NCI-H1930 (cell line): ENCODE measurements around the gene TSKS.
"Not testable (repeated sequence)": the region's sequence is repeated elsewhere in the genome, so short reads cannot be mapped to it uniquely, and the experiment has no call there.

ENCODE experiments used
- DNase-seq, 2 experiments: peaks; one replicate each; lab custom pipeline; 2025; lab: John Stamatoyannopoulos, UW

Gene TSKS

DNA sequence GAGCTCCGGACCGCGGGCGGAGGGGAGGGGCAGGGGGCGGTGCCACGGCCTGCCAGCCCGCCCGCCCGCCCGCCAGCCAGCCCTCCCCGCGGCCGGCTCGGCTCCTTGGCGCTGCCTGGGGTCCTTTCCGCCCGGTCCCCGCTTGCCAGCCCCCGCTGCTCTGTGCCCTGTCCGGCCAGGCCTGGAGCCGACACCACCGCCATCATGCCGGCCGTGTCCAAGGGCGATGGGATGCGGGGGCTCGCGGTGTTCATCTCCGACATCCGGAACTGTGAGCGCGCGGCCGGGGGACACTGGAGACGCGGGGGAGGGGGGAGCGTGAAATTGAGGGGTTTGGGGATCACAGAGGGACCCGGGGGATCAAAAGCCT lies 3.8 kb upstream of the TSKS start, which contains the start of gene AP2A1:
AP2A1 (plus strand) TSS at position 72 of the 370 bp plus-strand sequence; CDS start at position 205, 133 bp downstream.
- DNase-seq = no peak

DNA sequence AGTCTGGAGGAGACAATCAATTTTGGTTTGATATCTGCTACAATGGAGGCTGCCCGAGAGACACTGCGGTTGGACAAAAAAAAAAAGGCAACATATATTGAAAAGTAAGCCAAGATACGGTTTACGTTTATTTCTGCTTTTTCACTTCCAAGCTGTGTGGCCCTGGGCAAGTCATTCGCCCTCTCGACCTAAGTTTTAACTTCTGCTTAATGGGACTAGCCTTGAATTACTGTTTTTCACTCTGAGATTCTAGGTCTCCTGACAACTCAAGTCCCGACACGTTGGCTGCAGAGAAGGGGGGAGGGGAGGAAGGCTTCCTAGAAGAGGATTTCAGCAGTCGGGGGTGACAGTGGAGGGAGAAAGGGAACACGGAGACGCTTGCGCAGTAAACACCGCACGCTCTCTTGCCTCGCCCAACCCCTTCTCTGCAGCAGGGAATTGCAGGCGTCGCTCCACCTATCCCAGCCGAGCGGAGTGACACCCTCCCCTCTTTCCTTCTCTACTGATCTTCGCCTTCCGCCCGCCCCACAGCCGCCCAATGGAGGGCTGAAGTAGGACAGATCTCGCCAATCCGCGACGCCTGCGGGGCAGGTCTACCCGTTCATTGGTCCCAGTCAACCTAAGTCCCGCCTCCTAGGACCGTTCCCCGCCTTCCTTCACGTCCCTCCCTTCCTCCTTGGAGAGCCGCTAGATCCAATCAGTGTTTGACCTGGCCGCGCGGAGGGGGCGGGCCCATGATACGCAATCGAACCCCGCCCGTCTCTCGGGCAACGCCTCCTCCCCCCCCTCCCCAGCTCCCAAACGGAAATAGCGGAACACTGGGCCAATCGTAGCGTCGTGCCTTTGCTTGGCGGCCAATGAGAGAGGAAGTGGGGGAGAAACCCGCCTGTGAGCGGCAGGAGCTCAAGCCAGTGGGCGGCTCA lies 3.2 kb upstream of the TSKS start:
- DNase-seq = peak; percentile 100

DNA sequence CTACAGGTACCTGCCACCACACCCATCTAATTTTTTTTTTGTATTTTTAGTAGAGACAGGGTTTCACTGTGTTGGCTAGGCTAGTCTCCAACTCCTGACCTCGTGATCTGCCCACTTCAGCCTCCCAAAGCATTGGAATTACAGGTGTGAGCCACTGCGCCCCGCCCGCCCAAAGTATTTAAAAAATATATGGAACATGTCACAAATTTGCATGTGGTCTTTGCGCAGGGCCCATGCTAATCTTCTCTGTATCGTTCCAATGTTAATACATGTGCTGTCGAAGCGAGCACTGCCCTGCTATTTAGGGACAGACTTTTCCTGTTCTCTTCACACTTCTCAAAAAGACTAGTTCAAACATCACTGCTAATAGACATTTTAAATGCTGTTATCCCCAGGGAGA lies 1.2 kb upstream of the TSKS start:
- no peak for DNase-seq

DNA sequence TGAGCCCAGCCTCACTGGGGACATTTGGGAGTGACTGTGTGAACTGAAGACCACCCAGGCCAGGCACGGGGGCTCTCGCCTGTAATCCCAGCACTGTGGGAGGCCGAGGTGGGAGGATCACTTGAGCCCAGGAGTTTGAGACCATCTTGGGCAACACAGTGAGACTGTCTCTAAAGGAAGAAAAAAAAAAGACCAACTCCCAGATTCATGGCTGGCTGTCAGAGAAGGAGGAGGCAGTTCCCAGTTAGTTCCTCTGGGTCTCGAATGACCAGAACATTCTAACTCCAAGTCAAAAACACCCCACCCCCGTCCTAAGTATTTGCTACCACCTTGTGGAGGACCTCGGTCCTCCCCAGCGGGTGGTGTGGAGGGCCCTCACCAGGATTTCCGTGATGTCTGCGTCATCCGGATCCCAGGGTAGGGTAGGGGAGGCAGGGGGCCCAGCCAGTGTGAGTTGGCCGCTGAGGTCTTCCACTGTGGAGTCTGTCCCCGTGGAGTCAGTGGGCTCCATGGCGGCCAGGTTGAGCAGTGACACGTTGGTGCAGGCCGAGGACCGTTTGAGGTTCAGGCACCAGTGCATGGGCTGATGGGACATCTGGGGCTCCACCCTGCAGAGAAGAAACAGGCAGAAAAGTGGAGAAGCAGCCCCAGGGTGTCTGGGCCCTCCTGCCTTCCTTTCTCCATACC lies 1.3 kb downstream of the TSKS start:
- DNase-seq = peak in 1 of 2 experiments; percentile 16

DNA sequence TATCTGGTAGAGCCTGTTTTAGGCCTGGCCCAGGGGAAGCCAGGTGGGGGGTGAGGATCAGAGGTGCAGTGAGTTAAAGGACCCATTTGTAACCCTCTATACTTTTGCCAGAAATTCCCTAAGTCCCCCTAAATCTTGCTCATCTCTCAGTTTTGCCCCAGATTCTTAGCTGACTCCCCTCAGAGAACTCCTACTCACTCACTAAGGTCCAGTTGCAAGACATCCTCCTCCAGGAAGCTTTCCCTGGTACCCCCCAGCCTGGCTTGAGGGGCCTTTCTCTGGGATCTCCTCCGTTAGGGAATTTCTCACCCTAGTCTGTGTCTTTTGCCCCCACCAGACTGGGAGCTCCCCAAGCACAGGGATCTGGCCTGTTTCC lies 1.9 kb downstream of the TSKS start:
- no peak for DNase-seq

DNA sequence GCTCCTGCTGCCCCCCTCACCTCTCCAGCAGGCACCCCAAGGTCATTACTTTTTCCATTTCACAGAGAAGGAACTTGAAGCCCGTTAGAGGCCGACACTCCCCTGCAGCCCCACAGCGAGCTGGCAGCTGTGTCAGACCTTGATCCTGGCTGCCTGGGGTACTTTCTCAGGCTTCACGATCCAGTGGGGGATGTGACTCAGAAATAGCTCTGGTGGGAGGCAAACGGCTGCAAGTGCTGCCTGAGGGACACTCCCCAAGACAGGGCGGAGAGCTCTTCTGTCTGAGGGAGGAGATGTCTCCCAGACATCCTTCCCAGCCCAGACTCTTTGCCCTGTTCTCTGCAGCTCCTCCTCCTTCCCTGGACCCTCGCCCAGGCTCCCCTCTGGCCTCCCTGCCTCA lies 4.8 kb downstream of the TSKS start:
- DNase-seq = no peak

DNA sequence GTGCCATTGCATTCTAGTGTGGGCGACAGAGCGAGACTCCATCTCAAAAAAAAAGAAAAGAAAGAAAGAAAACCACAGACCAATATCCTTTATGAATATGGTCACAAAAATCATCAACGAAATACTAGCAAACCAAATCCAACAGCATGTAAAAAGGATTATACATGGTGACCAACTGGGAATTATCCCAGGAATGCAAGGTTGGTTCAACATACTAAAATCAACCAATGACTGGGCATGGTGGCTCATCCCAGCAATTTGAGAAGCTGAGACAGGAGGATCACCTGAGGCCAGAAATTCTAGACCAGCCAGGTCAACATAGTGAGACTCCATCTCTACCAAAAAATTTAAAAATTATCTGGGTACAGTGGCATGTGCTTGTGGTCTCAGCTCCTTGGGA lies 7.2 kb downstream of the TSKS start:
- DNase-seq = no peak

DNA sequence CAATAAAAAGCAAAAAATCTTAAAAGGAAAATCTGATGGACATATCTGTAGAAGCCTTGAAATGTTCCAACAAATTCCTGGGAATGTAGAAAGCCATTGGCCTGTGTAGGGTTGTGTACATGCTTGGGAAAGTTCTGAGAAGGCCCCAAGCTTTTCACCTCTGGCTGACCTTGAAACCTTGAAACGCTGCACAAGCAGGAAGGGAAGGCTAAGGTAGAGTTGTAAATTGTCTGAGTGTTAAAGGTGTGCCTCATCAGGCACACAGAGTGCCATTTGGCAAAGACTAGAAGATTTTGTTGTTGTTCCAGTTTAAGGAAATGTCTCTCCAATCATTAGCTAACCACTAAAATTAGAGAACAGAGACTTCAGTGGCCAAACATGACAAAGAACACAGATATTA lies 10.4 kb downstream of the TSKS start:
- DNase-seq = no peak

DNA sequence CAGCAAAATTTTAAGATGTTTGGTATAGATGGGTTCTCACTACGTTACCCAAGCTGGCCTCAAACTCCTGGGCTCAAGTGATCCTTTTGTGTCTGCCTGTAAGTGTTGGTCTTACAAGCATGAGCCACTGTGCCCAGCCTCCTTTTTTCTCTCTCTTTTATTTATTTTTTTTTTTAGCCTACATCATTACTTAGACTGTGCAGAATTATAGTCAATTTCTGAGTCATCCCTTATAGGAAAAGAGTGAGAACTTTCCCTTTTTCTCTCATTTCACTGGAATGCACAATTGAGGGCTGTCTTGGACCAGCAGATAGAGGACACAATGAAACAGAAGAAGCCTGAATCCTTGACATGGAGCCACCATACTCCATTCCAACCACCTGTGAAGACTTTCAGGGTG lies 13.3 kb downstream of the TSKS start:
- DNase-seq = no peak

DNA sequence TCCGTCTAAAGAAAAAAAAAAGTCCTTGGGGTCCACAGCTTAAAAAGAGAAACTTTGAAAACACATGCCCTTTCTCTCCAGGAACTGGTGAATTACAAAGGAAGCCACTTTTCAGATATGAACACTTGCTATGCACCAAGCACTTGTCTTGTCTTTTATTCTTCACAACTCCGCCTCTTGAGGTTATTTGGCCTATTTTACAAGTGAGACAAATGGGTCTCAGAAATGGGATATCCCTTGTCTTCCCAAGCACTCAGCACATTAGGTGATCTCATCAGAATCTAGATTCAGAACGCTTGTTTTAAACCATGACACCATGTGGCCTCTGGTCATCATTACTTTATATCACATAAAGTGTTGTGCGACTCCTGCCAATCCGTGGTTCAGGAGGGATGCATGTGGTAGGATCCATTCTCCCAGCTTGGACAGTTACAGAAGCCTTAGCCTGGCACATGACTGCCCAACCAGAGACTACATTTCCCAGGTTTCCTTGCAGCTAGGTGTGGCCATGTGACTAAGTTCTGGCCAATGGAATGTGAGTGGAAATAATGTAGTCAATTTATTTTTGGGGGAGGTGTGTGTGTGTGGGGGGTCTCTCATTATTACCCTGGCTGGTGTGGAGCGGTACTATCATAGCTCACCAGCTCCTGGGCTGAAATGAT lies 13.9 kb downstream of the TSKS start:
- DNase-seq = no peak

DNA sequence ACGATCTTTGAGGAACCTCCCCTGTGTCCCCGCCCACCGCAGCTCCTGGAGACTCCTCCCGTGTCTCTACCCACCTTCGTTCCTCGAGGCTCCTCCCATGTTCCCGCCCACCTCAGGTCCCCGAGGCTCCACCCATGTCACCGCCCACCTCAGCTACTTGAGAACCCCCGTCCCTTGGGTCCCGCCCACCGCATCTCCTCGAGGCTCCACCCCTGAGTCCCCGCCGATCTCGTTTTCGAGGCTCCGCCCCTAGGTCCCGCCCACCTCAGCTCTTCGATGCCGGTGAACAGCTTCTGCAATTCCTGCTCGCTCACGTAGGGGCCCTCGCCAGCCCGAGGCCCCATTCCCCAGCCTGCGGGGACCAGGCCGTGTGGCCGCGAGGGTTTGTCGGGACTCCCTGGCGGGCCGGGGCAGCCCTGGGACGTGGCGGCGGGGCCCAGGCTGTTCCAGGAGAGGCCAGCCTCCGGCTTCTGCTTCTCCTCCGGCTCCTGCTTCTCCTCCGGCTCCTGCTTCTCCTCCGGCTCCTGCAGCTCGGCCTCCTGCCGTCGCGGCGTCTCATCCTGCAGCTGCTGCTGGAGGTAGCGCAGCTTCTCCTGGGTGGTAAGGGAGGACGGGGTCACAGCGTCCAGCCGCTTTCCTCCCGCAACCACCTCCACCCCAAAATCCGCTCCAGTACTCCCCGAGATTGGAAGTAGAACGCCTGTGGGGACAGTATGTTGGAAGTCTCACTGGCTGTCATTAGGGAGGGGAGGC lies 16.7 kb downstream of the TSKS start:
- DNase-seq = no peak

DNA sequence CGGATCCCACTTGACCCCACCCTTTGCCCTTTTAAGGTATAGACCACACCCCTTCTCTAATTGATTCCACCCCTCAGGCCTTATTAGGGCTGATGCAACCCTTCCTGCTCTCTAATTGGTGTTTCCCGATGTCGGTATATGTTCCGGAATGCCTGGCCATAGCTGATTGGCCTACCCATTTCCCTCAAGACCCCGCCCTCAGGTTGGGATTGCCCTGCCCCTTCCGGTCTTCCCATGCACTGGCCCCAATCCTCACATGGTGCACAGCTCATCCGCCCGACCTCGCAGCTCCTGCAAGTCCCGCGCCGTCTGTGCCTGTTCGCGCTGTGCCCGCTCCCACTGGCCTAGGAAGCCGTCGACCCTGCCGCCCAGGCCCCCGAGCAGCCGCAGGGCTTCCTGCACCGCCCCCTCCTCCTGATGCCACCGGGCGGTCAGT lies 18.1 kb downstream of the TSKS start:
- no peak for DNase-seq

DNA sequence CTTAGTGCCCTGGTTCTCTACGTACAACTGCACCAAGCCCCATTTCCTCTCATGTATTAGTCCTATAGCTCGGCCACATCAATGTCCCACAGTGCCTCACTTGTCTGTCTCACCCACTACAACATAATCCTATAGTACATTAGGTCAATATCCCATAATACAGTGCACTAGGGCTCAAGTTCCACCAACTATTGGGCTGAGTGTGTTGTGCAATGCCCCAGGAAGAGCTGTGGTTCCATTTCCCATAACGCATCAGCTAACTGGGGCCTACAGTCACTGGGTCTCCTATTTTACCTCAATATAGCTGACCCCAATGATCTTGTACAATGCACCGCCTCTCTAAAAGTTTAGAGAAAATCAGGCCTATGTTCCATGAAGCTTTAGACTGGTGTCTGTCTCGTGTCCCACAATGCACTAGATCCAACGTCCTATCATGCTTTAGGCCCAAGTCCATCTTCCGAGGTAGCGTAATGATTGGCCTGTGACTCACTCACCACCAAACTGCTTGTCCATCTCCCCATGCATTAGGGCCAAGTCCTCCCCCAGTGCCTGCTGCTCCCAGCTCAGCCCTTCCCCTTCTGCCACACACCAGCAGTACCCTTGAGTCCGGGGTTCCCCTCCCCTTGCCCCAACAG lies 21.8 kb downstream of the TSKS start:
- no peak for DNase-seq

DNA sequence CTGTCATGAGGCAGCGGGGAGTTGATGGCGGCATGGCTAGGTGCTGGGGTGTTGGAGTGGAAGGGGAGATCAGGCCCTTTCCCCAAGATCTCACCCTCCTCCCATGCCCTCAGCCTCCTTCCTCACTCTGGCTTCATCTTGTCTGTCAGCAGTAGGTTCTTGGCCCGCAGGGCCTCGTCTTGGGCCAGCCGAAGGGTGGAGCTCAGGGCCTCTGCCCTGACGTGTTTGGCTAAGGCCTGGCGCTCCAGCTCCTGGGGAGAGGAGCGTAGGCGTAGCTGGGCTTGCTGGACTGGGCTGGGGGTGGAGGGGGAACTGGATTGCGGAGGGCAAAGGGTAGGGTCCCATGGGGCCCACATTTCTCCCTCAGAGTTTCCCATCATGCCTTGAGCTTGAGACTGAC lies 23.2 kb downstream of the TSKS start:
- no peak for DNase-seq

DNA sequence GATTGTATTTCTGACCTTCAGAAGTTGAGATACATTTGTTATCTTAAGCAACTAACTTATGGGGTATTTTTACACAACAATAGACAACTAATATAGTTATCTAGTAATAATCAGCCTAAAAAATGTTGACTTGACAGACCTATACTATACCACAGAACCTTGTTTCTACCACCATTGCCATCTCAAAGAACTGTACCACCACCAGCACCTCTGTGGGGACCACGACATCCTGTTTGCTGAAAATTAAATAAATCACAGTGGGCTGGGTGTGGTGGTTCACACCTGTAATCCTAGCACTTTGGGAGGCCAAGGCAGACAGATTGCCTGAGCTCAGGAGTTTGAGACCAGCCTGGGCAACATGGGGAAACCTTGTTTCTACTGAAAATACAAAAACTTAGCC lies 24.0 kb downstream of the TSKS start:
- DNase-seq = no peak

DNA sequence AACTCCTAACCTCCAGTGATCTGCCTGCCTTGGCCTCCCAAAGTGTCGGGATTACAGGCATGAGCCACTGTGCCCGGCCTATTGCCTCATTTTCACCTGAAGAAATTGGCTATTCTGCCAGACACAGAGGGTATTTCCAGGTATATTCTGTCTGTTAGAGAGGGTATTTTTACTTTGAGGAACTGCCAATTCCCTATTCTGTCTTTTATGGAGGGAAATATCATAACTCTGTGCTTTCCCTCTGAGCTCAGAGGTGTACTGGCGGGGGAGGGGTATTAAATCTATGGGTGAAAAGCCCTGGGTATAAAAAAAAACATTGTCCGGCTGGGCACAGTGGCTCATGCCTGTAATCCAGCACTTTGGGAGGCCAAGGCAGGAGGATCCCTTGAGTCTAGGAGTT lies 24.8 kb downstream of the TSKS start:
- no peak for DNase-seq

DNA sequence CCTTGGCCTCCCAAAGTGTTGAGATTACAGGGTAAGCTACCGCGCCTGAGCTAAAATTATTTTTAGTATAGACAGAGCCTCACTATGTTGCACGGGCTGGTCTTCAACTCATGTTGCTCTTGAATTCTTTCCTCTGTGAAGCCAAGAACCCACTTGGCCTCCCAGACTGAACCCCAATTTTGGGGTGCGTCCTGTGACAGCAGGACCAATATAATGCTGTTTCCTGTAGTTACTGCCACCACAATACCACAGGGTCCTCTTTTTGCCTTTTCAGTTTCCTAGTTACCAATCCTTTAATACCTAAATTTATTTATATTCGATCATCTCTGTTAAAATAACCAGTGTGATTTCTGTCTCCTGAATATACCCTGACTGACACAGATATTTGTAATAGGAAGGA lies 32.9 kb downstream of the TSKS start:
- no peak for DNase-seq

DNA sequence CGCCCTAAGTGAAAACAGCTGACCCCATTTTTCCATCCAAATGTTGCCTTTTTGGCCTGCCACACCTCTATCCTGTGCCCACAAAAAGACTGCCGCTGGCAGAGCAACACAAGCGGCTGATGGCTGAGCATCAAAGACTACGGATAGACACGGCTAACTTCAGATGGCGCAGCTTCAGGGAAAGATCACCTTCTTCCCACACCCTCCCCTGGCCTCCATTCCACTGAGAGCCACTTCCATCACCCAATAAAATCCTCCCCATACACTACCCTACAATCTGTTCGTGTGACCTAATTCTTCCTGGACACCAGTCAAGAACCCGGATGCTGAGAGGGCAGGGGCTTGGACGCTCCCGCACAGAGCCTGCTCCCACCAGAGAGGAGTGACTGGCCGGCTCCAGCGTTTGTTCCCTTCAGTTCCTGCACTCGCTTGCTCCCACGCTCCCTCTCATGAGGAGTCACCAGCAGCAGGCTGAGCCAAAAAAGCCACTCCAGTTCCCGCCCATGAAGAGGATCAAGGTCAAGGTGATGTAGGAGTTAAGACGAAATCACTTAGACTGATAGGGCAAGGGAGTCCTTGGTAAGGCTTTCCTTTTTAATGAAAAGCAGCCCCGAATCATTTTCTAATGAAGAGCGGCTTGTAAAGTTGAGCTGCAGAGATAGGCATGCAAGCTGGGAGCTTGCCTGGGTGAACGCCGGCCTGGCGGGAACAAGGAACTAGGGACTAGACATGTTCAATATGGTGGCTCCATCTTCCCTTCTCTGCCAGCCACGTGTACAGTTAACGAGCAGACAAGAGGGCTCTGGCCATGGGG lies 35.7 kb downstream of the TSKS start:
- no peak for DNase-seq

DNA sequence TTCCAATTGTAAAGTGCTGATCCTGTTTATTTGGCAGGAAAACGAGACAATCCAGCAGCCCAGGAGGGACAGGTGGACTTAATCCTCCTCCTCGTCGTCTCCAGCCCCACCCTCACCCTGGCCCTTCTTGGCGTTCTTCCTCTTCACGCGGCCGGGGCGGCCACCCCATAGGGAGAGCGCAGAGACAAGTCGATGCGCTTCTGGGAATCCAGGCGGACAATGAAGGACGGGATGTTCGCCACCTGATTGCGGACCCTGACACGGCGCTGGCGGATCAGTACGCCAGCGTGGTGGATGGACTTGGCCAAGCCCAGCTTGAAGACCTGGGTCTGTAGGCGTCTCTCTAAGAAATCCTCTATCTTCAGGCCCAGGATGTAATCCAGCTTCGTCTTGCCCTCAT lies 43.7 kb downstream of the TSKS start:
- not testable (repeated sequence) for DNase-seq

DNA sequence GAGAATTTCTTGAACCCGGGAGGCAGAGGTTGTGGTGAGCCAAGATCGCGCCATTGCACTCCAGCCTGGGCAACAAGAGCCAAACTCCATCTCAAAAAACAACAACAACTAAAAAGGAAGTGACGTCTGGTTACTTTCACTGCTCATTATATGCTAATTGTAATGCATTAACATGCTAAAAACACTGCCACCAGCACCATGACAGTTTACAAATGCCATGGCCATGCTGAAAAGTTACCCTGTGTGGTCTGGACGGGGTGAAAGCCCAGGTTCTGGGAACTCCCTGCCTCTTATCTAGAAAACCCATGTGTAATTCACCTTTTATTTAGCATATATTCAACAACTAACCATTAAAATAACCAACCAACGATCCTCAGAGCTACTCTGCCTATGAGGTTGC lies 44.1 kb downstream of the TSKS start:
- no peak for DNase-seq

DNA sequence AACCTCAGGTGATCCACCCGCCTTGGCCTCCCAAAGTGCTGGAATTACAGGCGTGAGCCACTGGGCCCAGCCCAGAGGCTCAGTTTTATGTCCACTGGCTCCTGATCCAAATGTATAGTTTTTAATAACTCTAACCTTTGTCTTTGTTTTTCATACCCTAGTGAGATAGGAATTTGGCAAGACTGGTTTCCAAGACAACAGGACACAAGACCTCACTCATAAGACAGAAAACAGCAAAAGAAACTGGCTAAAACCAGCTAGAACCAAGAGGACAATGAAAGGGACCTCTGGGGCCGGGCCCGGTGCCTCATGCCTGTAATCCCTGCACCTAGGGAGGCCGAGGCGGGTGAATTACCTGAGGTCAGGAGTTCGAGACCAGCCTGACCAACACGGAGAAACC lies 44.6 kb downstream of the TSKS start:
- no peak for DNase-seq
